ENCODE data around the gene LRRK1.
A peak's percentile ranks its signal among the peaks of the same experiment; 100 is the strongest.

The LRRK1 gene

DNA sequence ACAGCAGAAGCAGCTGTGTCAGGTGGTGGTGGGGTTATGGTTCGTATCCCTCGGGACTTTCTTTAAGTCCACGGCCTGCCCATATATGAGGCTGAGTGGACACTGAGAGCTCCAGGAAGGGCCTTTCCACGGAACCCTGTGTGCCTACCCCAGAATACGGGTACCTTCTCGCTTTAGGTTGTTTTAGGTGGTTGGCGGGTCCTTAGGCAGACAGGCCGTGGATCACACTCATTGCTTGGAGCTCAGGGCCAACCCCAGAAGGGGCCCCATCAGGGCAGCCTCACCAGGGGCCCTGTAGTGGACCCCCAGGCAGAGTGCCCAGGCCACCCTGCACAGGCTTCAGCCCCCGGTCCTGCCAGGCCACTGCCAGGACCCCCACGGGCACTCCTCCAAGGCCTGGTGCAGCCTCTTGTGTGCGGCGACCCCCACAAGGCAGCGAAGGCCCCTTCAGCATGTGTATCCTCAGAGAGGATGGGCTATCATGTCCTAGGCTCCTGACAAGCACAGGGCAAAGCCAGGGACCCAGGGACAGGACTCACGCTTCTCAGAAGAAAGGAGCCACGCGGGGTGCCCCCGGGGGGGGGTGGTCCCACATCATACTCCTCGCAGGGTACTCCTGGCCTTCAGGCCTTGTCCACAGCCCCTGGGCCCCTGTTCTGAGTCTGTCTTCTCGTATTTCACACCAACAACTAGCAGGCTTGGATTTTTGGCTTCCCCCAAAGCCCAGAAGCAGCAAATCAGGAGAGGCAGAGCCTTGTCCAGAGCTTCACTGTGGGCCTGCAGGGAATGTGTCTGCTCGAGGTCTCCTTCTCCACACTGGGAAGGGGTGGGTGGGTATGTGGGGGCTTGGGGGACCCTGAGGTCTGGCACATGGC, 93.4 kb downstream of the LRRK1 start:
- no peak for DNase-seq

DNA sequence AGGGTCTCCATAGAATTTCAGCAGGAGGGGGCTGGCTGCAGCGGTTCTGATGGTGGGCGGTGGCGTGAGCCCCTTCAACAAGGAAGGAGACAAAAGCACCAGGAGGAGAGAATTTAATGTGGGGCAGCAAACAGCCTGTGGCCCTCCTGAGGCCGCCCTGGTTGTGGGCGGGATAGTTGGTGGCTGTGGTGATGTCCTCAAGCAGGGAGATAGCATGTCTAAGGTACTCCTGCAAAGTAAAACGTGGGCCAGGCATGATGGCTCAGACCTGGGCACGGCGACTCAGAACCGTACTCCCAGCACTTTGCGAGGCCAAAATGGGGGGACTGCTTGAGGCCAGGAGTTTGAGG, 94.0 kb downstream of the LRRK1 start:
- DNase-seq = no peak

DNA sequence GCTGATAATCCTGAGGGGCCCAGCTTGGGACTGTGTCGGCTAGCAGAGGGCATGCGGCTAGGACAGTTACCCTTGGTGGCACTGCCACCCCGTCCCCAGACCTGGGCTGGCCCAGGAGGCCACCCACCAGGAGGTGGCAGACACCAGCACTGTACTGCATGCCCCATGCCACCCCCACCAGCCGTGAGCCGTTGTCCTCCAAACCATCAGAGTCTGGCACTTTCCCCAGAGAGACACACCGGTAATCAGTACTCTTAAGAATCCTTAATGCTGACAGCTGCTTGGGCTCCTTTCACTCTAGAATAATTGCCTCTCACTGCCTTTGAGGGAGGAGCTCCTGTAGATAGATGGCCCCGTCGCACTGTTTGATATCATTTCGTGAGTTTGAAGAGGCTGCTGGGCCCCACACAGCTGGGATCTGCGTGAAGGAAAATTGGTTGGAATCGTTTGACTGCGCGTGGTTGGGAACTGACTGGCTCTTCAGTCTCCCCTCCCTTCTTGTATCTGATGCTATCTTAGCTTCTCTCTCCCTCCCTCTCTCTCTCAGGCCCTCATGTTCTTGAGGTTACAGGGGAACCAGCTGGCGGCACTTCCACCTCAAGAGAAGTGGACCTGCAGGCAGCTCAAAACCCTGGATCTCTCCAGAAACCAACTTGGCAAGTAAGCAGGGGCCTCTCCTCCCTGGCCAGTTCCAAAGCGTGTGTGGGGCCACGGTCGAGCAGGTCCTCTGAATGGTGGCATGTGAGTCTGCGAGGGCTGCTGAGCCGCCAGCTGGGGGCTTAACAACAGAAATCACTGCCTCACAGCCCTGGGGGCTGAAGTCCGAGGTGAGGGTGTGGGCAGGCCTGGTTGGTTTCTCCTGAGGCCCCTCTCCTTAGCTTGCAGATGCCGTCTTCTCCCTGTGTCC, 94.9 kb downstream of the LRRK1 start:
- no peak for DNase-seq

DNA sequence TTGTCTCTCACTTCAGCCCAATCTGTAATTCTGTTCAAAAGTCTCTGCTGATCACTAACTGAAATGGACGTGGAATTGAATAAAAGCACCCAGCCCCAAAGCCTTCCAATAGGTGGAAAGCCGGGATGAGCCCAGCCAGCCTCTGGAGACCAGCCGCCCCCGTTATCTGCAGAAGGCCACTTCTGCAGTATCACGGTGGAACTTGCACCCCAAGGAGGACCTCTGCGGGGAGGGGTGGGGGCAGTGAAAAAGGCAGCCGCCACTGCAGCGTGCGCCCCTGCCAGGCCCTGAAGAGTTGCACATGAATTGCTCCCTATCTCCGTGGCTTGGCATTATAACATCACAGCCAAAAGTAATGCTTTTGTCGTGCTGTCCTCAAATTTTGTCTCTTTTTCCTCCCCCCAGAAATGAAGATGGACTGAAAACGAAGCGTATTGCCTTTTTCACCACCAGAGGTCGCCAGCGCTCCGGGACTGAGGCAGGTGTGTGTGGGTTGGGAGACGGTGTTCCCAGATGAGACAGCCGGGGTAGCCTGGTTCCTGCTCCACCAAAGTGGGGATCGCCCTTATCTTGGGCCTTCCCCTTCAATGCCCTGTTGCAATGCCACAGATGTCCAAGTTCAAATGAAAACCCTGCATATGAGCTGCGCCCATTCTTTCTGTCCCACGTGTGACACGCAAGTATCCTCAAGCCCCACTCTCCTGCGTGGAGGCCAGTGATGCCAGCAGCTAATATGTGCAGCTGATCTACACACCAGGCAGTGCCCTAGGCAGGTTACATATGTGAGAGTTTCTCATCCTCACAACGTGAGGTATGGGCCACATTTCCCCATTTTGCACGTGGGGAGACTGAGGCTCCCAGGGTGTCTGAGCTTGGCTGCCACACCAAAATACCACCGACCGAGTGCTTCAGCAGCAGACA, 96.0 kb downstream of the LRRK1 start:
- peak; percentile 65 for DNase-seq

DNA sequence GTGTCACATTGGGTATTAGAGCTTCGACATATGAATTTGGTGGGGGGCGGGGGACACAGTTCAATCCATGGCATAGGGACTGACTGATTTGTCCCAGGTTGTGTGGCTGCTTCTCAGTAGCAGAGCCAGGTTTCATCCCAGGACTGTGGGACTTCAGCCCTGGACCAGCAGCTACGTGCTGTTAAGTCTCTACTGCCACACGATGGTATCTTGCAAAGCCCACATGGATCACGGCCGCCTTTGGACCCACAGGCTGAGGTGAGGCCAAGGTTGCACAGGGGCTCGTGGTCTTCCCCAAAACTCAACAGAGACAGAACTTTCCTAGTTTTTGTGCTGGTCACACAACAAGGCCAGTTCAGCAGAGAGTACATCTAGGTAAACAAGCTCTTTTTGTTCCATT, 97.4 kb downstream of the LRRK1 start:
- DNase-seq = no peak

DNA sequence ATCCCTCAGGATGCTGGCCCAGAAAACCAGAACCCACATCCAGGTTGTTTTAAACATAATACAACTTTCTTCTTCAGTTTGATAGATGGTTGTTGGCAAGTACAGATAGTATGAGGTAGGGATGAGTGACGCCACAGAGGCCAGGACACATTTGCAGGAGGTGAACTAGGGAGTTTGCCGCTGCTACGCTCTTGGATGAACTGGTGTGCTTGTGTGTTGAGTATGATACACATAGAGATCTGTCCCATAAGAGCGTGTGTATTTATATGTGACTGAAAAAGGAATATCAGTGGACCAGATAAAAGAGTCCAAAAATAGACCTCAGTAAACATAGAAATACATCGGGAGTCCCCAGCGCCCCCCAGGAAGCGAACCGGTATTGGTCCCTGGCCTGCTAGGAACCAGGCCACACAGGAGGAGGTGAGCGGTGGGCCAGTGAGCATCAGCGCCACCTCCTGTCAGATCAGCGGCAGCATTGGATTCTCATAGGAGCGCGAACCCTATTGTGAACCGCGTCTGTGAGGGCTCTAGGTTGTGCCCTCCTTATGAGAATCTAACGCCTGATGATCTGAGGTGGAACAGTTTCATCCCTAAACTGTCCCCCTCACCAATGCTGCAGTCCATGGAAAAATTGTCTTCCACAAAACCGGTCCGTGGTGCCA, 98.1 kb downstream of the LRRK1 start:
- no peak for DNase-seq

DNA sequence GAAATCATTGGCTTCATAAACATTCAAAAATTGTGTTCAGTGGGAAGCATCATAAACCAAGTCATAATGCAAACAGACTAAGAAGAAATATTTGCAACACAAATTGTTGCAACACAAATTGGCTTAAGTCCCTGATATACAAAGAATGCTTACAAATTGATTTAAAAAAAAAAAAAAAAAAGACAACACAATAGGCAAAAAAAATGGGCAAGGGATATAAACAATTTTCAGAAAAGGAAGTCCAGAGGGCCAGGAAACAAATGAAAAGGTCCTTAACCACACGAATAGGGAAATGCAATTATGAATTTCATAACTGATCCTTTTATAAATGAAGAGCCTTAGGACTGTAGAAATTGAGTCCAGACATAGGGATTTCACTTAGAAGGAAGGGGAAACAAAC, 98.9 kb downstream of the LRRK1 start:
- no peak for DNase-seq

DNA sequence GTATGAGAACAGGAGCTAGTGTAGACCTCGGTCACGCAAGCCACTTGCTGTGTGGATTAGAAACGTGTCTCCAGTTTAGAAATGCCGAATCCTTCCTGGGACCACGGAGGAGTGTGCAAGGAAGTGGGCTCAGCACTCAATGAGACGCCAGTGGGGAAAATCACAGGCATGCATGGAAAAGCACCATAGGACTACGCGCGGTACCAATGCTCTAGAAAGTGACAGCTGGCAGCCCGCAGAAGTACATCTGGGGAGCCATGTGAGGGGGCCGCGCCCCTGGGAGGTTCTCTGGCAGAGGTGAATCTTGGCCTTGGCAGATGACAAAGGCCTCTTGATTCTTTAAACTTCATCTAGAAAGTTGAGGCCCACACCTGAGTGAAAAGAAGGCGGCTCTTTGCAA, 99.3 kb downstream of the LRRK1 start:
- DNase-seq = no peak

DNA sequence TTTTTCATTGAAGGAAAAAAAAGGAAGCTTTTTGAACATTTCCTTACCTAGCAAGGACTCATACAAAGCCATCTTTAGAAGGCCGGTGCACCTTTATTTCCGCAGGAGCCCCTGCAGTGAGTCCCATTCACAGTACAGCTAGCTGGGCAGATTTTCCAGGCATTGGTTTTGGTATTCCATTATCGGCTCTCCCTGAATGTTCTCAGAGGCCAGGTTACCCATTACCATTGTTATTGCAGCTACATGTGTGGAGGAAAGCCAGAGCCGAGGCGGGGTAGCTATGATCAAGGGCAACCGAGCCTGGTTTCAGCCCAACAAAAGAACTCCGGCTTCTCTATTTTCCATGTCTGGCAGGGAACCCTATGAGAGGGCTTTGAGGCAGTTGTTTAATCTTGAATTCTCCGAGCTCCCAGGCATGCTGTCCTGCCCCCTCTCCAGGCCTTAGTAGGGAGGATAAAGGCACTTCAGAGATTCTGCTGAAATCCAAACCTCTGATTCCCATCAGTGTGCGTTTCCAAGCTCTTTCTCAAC, 100.3 kb downstream of the LRRK1 start:
- no peak for DNase-seq

DNA sequence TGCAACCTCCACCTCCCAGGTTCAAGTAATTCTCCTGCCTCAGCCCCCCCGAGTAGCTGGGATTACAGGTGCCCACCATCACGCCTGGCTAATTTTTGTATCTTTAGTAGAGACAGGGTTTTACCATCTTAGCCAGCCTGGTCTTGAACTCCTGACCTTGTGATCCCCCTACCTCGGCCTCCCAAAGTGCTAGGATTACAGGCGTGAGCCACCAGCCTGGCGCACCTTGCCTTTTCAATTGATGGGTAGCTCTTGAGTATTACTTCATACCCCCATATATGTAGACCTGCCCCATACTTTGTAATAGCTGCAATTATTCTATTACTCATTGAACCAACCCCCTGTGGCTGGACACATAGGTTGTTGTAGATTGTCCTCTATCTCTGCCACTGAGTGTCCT, 101.3 kb downstream of the LRRK1 start:
- no peak for DNase-seq

DNA sequence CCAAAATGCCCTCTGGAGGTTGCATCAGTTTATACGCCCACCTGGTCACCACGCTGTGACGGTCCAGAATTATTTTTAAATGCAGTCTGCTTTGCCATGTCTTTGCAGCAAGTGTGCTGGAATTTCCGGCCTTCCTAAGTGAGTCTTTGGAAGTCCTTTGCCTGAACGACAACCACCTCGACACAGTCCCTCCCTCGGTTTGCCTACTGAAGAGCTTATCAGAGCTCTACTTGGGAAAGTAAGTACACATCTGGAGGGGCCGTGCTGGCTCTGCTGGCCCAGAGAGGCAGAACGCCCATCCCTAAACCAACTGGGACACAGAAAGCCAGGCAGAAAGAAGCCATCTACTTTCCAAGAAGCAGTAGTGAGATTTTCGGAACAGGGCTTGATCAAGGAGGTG, 101.8 kb downstream of the LRRK1 start:
- no peak for DNase-seq

DNA sequence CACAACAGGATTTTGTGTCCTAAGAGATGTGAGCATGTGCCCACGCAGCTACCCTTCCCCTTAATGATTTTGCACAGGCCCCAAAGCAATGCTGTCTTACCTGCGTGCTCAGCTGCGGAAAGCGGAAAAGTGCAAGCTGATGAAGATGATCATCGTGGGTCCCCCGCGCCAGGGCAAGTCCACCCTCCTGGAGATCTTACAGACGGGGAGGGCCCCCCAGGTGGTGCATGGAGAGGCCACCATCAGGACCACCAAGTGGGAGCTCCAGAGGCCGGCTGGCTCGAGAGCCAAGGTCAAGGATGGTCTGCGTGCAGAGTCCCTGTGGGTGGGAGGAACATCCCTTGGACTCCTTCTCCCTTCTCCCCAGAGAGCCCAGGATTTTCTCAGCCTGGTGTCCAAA, 103.1 kb downstream of the LRRK1 start:
- no peak for DNase-seq

DNA sequence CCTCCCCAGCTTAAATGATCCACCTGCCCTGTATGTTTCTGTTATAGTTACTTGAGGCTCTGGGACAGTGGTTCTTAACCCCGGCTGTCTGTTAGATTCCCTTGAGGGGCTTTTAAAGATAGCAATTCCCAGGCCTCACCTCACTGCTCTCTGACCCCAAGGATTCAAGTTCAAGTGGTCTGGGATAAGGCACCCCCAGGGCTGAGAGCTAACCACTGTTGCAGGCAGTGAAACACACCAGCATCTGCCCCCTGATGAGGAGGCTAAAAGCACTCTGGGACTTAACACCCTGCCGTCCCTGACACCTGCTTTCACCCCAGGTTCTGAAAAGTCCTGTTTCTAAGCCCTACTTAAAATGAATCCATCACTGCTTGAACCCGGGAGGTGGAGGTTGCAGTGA, 103.7 kb downstream of the LRRK1 start:
- DNase-seq = no peak

DNA sequence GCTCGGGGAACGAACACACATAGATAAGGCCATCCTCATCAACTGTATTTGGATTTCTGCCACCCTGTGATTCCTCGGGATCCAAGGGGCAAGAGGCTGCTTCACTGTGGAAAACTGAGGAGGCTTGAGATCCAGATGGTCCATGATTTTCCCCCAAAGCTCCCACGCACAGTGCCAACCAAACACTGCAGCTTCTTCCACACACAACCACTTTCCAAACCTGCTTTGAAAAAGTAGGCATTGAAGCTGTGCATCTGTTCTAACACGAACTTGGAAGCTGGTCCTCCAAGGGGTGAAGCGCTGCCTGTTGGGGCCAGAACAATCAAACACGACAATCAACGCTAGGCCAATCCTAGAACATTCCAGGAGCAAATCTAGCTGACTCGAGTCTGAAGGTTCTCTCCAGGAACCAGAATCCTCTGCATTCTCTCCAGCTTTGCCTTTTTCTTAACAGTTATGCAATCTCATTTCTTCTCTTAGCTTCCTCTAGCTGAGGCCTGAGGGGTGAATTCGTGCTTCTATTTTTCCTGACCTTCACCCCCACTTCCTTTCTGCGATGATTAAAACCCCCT, 104.4 kb downstream of the LRRK1 start:
- no peak for DNase-seq

DNA sequence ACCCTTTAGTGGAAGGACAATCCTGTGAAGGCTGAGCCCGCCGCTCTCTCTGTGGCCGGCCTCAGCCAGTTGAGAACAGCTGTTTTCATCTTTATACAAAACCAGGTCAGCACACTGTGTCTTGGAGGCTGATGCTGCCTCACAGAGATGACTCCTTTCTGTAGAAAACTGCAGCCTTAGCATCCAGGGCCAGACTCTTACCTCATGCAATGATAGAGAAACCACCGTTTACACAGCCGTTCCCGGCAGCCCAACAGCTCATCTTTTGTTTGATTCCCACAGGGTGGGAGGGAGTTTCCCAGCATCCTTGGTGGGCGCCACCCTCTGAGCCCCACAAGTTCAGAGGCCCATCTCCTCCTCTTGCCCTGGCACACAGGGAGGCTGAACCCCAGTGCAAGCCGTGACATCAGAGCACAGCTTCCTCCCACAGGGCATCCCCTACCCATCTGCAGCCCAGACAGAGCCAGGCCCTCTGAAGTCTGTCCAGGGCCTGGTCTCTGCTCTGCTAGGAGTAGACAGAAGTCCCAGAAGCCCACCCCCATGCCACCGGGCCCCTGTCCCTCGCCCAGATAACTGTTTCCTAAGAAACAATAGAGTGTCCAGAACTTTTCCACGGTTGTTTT, 105.0 kb downstream of the LRRK1 start:
- no peak for DNase-seq

DNA sequence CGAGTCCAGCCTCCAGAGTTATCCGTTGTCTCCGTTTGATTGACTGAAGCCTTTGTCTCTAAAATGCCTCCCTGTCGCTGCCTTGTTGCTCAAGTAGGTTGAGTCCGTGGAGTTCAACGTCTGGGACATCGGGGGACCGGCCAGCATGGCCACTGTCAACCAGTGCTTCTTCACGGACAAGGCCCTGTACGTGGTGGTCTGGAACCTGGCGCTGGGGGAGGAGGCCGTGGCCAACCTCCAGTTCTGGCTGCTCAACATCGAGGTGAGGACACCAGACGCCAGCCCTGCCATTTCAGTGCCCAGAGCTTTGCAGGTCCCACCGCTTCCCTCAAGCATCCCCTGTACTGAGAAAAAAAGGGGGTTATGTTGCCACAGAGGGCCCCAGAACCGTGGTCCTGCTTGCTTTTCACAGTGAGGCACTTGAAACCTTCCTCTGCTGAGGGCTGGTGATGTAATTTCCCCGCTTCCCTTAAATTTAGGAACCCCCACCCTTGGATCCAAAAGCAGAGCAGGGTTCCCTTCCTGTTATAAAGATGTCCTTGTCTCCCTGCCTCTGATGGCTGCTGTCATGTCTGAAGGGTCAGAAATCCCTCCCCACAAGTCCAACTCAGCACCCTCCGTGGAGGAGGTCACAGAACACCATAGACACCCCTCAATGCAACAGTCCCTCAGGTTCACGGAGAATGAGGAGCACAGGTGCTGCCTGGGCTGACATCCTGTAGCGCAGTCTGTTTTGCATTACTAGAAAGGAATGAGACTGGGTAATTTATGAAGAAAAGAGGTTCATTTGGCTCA, 105.7 kb downstream of the LRRK1 start:
- DNase-seq = no peak

DNA sequence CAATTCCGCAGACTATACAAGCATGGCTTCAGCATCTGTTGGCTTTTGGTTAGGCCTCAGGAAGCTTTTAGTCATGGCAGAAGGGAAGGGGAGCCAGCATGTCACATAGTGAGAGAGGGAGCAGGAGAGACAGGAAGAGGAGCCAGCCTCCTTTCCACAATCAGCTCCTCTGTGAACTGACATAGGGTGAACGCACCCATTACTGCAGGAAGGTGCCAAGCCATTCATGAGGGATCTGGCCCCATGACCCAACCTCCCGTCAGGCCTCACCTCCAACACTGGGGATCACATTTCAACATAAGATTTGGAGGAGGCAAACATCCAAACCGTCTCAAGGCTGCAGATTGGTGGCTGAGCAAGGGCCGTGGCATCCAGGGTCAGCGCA, 106.3 kb downstream of the LRRK1 start:
- no peak for DNase-seq

DNA sequence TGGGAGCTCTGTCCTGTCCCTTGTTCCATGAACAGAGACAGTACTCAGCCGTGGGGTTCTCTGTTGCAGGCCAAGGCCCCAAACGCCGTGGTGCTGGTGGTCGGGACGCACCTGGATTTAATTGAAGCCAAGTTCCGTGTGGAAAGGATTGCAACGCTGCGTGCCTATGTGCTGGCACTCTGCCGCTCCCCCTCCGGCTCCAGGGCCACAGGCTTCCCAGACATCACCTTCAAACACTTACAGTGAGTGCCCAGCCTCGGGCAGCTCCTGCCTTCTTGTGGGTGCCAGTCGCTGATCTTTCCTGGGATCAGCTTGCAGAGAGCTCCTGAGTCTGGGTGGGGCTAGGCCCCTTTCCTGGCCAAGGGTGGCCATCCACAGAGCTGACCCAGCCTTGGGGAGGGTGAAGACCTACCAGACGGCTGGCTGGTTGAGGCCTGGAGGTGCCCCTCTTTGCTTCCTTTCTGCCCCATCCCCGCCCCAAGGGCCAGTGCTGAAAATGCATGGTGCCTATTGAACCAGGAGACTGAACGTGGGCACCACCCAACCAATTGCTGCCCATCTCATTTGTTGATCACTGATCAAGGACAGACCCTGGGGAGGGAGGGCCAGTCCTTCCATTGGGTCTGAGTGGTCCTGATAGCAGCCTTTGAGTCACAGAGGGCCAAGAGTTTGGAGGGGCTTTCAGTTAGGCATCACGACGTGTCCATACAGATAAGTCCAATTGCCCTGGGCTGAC, 106.9 kb downstream of the LRRK1 start:
- DNase-seq = no peak

DNA sequence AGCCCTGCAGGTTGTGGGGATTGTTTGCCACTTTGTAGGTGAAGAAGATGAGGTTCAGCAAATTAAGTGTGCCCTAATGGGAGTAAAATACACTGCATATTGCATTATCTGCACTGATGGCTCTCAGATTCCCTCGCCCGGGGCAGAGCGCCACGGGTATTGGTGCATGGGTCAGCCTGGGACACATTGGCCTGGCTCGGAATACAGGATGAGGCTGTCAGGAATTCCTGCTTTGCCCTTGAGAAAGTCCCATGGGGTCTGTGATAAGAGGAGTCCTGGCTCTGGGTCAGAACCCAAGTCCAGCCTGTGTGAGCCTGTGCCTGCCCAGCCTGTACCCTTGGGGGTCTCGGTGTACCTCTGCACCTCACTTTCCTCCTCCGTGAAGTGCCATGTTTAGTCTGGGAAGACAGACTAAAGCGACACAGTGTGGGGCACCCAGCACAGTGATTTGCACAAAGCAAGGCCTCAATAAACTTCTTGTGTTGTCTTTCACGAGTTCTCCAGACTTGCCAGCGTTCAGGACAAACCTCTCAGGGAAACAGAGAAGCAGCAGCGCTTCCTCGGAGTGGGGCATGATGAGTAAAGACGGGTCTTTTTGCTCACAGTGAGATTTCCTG, 107.6 kb downstream of the LRRK1 start:
- no peak for DNase-seq
